OCI-LY1 (cell line): Measurements from ENCODE around the gene ISOC1.

Source experiments
- H2AFZ ChIP-seq: fragments of 200-600 bp; sonication (generic), shearing (Covaris generic); 2 replicates; pipeline ENCODE4 v1.6.0; 2014; ENCODE audit warnings: antibody characterized with exemption, mild to moderate bottlenecking, low read length
- H3F3A ChIP-seq: fragments of 200-600 bp; sonication (generic), shearing (Covaris generic); 2 replicates; pipeline ENCODE4 v1.6.0; 2014; ENCODE audit warnings: mild to moderate bottlenecking, antibody characterized with exemption, low read length, moderate library complexity; ENCODE audit not compliant: insufficient read depth
- H3K27ac ChIP-seq: fragments of 200-600 bp; sonication (generic); 2 replicates; pipeline ENCODE4 v1.5.1; 2014; ENCODE audit warnings: low read length, mixed run types, mild to moderate bottlenecking, low read depth; ENCODE audit not compliant: poor library complexity, severe bottlenecking
- H3K27me3 ChIP-seq: fragments of 200-600 bp; sonication (generic); 2 replicates; pipeline ENCODE4 v1.6.0; 2014; ENCODE audit warnings: antibody characterized with exemption, mild to moderate bottlenecking, low read length, moderate library complexity; ENCODE audit not compliant: insufficient read depth
- H3K36me3 ChIP-seq: fragments of 200-600 bp; sonication (generic); 2 replicates; pipeline ENCODE4 v1.6.1; 2014; ENCODE audit warnings: mild to moderate bottlenecking, antibody characterized with exemption, low read length, moderate library complexity, mixed read lengths; ENCODE audit not compliant: insufficient read depth
- H3K4me1 ChIP-seq: fragments of 200-600 bp; sonication (generic); 2 replicates; pipeline ENCODE4 v1.5.1; 2014; ENCODE audit warnings: mild to moderate bottlenecking, low read length, moderate library complexity; ENCODE audit not compliant: insufficient read depth, severe bottlenecking
- H3K4me2 ChIP-seq: fragments of 200-600 bp; sonication (generic), shearing (Covaris generic); 2 replicates; pipeline ENCODE4 v1.6.1; 2014; ENCODE audit warnings: low read length
- H3K4me3 ChIP-seq: fragments of 200-600 bp; sonication (generic); 2 replicates; pipeline ENCODE4 v1.5.1; 2014; ENCODE audit warnings: low read length, low read depth, mild to moderate bottlenecking, mixed read lengths; ENCODE audit not compliant: poor library complexity, severe bottlenecking
- H3K79me2 ChIP-seq: fragments of 200-600 bp; shearing (Covaris generic); 2 replicates; pipeline ENCODE4 v1.6.1; 2016; ENCODE audit warnings: mixed run types, low read length, mixed read lengths; ENCODE audit not compliant: insufficient read depth
- H3K9ac ChIP-seq: fragments of 200-600 bp; sonication (generic), shearing (Covaris generic); 2 replicates; pipeline ENCODE4 v1.6.1; 2014; ENCODE audit warnings: mild to moderate bottlenecking, low read length, mixed read lengths
- H3K9me2 ChIP-seq: fragments of 200-600 bp; sonication (generic), shearing (Covaris generic); 2 replicates; pipeline ENCODE4 v1.6.1; 2014; ENCODE audit warnings: low read depth, mild to moderate bottlenecking, low read length, mixed read lengths
- H3K9me3 ChIP-seq: fragments of 200-600 bp; shearing (Covaris generic); 2 replicates; pipeline ENCODE4 v1.6.1; 2014; ENCODE audit warnings: low read length, mixed read lengths
- H4K20me1 ChIP-seq: fragments of 200-600 bp; sonication (generic), shearing (Covaris generic); 2 replicates; pipeline ENCODE4 v1.6.0; 2016; ENCODE audit warnings: mild to moderate bottlenecking, low read length; ENCODE audit not compliant: insufficient read depth
- EZH2 ChIP-seq: fragments of 200-600 bp; sonication (generic), shearing (Covaris generic); IDR thresholded peaks from 2 replicates; pipeline ENCODE4 v1.8.0; 2017; ENCODE audit warnings: borderline replicate concordance, mixed run types, mild to moderate bottlenecking, antibody characterized with exemption, low read length, moderate library complexity, mixed read lengths
- TF ChIP-seq, protein P1 (sequence below): fragments of 200-600 bp; sonication (generic), shearing (Covaris generic); IDR thresholded peaks from 2 replicates; pipeline ENCODE4 v1.5.1; 2017; ENCODE audit warnings: mild to moderate bottlenecking, antibody characterized with exemption, low read length, moderate library complexity, mixed read lengths

Gene ISOC1

DNA sequence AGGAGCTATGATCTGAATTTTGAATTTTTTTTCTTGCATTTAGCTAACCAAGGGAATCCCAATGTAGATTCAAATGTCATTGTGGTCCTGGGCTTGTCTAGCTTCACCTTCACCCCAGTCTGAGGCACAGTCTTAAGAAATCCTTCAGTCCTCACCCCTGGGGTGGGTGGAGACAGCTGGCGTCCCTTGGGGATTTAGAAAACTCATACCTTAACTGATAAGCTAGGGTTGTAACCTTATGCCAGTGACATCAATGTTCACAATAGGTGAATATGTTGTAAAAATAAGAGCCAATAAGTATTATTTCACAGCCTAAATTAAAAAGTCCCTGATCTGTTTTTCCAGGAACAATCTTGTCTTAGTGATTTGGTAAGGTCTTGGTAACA, 4.6 kb downstream of the ISOC1 start:
- Histone ChIP-seq H3F3A (no peaks in the 10 kb centered on the region), H3K9me3 (no peaks in the 10 kb centered on the region), H2AFZ (no peak overlapping the region), H3K79me2 (peaks cover 36% of the 10 kb centered on the region), H3K4me1 (peaks cover 37% of the 10 kb centered on the region), H3K9ac (no peak overlapping the region), H3K4me3 (no peak overlapping the region), H3K27ac (no peak overlapping the region), H3K27me3 (no peaks in the 10 kb centered on the region), H4K20me1 (no peaks in the 10 kb centered on the region), H3K9me2 (no peaks in the 10 kb centered on the region), H3K4me2 (no peak overlapping the region), H3K36me3 (no peaks in the 10 kb centered on the region)
- TF ChIP-seq, protein P1, sequence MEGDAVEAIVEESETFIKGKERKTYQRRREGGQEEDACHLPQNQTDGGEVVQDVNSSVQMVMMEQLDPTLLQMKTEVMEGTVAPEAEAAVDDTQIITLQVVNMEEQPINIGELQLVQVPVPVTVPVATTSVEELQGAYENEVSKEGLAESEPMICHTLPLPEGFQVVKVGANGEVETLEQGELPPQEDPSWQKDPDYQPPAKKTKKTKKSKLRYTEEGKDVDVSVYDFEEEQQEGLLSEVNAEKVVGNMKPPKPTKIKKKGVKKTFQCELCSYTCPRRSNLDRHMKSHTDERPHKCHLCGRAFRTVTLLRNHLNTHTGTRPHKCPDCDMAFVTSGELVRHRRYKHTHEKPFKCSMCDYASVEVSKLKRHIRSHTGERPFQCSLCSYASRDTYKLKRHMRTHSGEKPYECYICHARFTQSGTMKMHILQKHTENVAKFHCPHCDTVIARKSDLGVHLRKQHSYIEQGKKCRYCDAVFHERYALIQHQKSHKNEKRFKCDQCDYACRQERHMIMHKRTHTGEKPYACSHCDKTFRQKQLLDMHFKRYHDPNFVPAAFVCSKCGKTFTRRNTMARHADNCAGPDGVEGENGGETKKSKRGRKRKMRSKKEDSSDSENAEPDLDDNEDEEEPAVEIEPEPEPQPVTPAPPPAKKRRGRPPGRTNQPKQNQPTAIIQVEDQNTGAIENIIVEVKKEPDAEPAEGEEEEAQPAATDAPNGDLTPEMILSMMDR, result no peak
- TF ChIP-seq EZH2, result no peak

DNA sequence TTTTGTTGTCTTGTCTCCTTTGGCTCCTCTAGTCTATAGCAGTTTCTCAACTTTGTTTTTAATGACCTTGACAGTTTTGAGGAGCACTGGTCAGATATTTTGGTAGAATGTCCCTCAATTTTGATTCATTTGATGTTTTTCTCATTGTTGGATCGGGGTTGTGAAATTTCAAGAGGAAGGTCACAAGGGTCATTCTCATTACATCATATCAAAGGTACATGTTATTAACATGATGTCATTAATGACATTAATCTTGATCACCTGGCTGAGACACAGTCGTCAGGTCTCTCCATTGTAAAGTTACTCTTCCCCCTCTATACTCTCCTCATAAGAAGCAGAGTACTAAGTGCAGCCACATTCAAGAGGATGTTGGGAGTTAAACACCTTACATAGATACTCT, 7.2 kb downstream of the ISOC1 start:
- H3K36me3 ChIP-seq, result peaks cover 19% of the 10 kb centered on the region
- H3K9ac ChIP-seq, result no peak overlapping the region
- H3K4me3 ChIP-seq, result no peak overlapping the region
- H3K27me3 ChIP-seq, result no peaks in the 10 kb centered on the region
- no peak overlapping the region for H3K27ac ChIP-seq
- no peak for TF ChIP-seq EZH2
- TF ChIP-seq, protein P1, result no peak
- no peaks in the 10 kb centered on the region for H3F3A ChIP-seq
- H3K9me3 ChIP-seq, result no peaks in the 10 kb centered on the region
- no peaks in the 10 kb centered on the region for H3K9me2 ChIP-seq
- no peaks in the 10 kb centered on the region for H4K20me1 ChIP-seq
- H3K79me2 ChIP-seq, result peaks cover 30% of the 10 kb centered on the region
- no peak overlapping the region for H3K4me2 ChIP-seq
- peaks cover 22% of the 10 kb centered on the region for H3K4me1 ChIP-seq
- H2AFZ ChIP-seq, result no peak overlapping the region

DNA sequence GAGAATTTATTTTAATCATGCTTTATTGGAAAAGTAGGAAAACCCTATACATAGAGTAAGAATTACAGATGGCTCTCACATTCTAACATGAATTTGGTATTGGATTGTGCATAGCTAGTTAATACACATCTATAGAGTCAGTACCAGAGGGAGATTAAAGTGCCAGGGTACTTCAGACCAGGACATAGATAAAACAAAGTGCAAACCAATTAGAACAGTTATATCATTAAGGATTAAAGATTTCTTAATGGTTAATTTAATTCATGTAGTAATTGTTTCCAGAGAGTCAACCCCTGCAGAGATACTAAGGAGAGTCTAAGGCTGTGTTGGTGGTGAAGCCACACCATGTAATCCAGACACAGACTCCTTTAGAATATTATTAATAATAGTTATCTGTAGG, 8.8 kb downstream of the ISOC1 start:
- Histone ChIP-seq H4K20me1 (no peaks in the 10 kb centered on the region), H3K4me2 (no peak overlapping the region), H3K79me2 (peaks cover 25% of the 10 kb centered on the region), H3K36me3 (peaks cover 22% of the 10 kb centered on the region), H3F3A (no peaks in the 10 kb centered on the region), H3K27ac (no peak overlapping the region), H3K9me2 (no peaks in the 10 kb centered on the region), H3K27me3 (no peaks in the 10 kb centered on the region), H3K4me1 (peaks cover 12% of the 10 kb centered on the region), H3K4me3 (no peak overlapping the region), H3K9me3 (no peaks in the 10 kb centered on the region), H2AFZ (no peak overlapping the region), H3K9ac (no peak overlapping the region)
- TF ChIP-seq EZH2, result no peak
- TF ChIP-seq, protein P1, result no peak
